K562 (cell line): ENCODE results near the gene AMDHD2. TPM values are rescaled to one million over a fixed set of nuclear protein-coding genes. Genes with fewer than 3 reads are reported as not detected.

Experiments used
- AFF4 ChIP-seq: sonication (generic); formaldehyde crosslinking; IDR thresholded peaks from 2 replicates; pipeline ENCODE4 v1.8.0; 2023; ENCODE audit warnings: mild to moderate bottlenecking, missing genetic modification reagents
- ATF7 ChIP-seq: fragments of 450-650 bp; IDR thresholded peaks from 2 replicates; pipeline ENCODE4 v1.7.1; 2014; ENCODE audit warnings: mild to moderate bottlenecking, moderate library complexity
- CBFA2T3 ChIP-seq: fragments of 450-650 bp; IDR thresholded peaks from 2 replicates; pipeline ENCODE4 v1.6.1; 2017
- DIDO1 ChIP-seq: fragments of 450-650 bp; IDR thresholded peaks from 2 replicates; pipeline ENCODE4 v1.6.1; 2016; ENCODE audit warnings: low read depth, missing biosample characterization, missing genetic modification characterization
- ELF2 ChIP-seq: fragments of 250-450 bp; sonication (Bioruptor Pico); IDR thresholded peaks from 2 replicates; pipeline ENCODE4 v1.5.0; 2021; ENCODE audit warnings: mild to moderate bottlenecking
- FOXA1 ChIP-seq: fragments of 450-650 bp; IDR thresholded peaks from 2 replicates; pipeline ENCODE4 v1.6.1; 2016; ENCODE audit warnings: mild to moderate bottlenecking, borderline replicate concordance
- GABPB2 ChIP-seq: fragments of 250-450 bp; sonication (Bioruptor Pico); conservative IDR thresholded peaks from 2 replicates; pipeline ENCODE4 v1.5.1; 2021; ENCODE audit warnings: mild to moderate bottlenecking
- HLTF ChIP-seq: fragments of 450-650 bp; IDR thresholded peaks from 2 replicates; pipeline ENCODE4 v1.6.1; 2016
- HNRNPH1 ChIP-seq: fragments of 200-400 bp; formaldehyde crosslinking; optimal IDR thresholded peaks from 2 replicates; pipeline ENCODE3; 2017; ENCODE audit warnings: low read depth, mild to moderate bottlenecking, low read length, moderate library complexity
- HOMEZ ChIP-seq: fragments of 250-450 bp; sonication (Bioruptor Pico); IDR thresholded peaks from 2 replicates; pipeline ENCODE4 v1.4.0; 2020; ENCODE audit warnings: mild to moderate bottlenecking, moderate library complexity
- KHSRP ChIP-seq: fragments of 450-650 bp; IDR thresholded peaks from 2 replicates; pipeline ENCODE4 v1.6.1; 2017
- LARP7 ChIP-seq: fragments of 450-650 bp; IDR thresholded peaks from 2 replicates; pipeline ENCODE4 v1.6.1; 2016
- MIER1 ChIP-seq: fragments of 450-650 bp; IDR thresholded peaks from 2 replicates; pipeline ENCODE4 v1.6.1; 2016; ENCODE audit warnings: antibody characterized with exemption, mild to moderate bottlenecking, low read depth
- NCOA4 ChIP-seq: fragments of 450-650 bp; IDR thresholded peaks from 2 replicates; pipeline ENCODE4 v1.6.1; 2018; ENCODE audit warnings: mild to moderate bottlenecking; ENCODE audit not compliant: partially characterized antibody
- NCOA6 ChIP-seq: fragments of 450-650 bp; IDR thresholded peaks from 2 replicates; pipeline ENCODE4 v1.6.1; 2017; ENCODE audit warnings: mild to moderate bottlenecking
- NFIC ChIP-seq: fragments of 450-650 bp; IDR thresholded peaks from 2 replicates; pipeline ENCODE4 v1.6.1; 2017; ENCODE audit warnings: mild to moderate bottlenecking, inconsistent platforms
- PML ChIP-seq: IDR thresholded peaks from 2 replicates; pipeline ENCODE4 v1.6.1; 2012; ENCODE audit warnings: low read length, inconsistent platforms
- RBM39 ChIP-seq: fragments of 200-400 bp; formaldehyde crosslinking; optimal IDR thresholded peaks from 2 replicates; pipeline ENCODE3; 2018; ENCODE audit warnings: low read depth, low read length
- SLC30A9 ChIP-seq: fragments of 250-450 bp; sonication (Bioruptor Pico); IDR thresholded peaks from 2 replicates; pipeline ENCODE4 v1.8.0; 2022; ENCODE audit warnings: mild to moderate bottlenecking, moderate library complexity
- STAT5B ChIP-seq: fragments of 250-450 bp; sonication (Bioruptor Pico); IDR thresholded peaks from 2 replicates; pipeline ENCODE4 v1.8.0; 2021; ENCODE audit warnings: mild to moderate bottlenecking, inconsistent platforms
- ZBTB12 ChIP-seq: fragments of 250-450 bp; sonication (Bioruptor Pico); IDR thresholded peaks from 2 replicates; pipeline ENCODE4 v1.4.0; 2020
- ZFX ChIP-seq: sonication (generic); formaldehyde crosslinking; IDR thresholded peaks from 2 replicates; pipeline ENCODE4 v1.8.0; 2022; ENCODE audit warnings: mild to moderate bottlenecking, missing genetic modification reagents, moderate library complexity
- ZNF143 ChIP-seq: sonication (generic); formaldehyde crosslinking; IDR thresholded peaks from 2 replicates; pipeline ENCODE4 v1.9.0; 2022; ENCODE audit warnings: mild to moderate bottlenecking, missing genetic modification reagents
- ZNF175 ChIP-seq: fragments of 200-800 bp; sonication (Bioruptor generic); IDR thresholded peaks from 2 replicates; pipeline ENCODE4 v1.6.1; 2016; ENCODE audit warnings: low read depth, mild to moderate bottlenecking, missing genetic modification characterization, missing compliant biosample characterization
- ZNF444 ChIP-seq: fragments of 250-450 bp; sonication (Bioruptor Pico); IDR thresholded peaks from 2 replicates; pipeline ENCODE4 v1.4.0; 2020; ENCODE audit warnings: mild to moderate bottlenecking, moderate library complexity
- ZNF717 ChIP-seq: fragments of 250-450 bp; sonication (Bioruptor Pico); IDR thresholded peaks from 2 replicates; pipeline ENCODE4 v1.5.0; 2021
- ZNF764 ChIP-seq: fragments of 250-450 bp; sonication (Bioruptor Pico); IDR thresholded peaks from 2 replicates; pipeline ENCODE4 v1.4.0; 2020; ENCODE audit warnings: low read depth, mild to moderate bottlenecking, moderate library complexity
- polyA plus RNA-seq, 8 experiments: library from polyadenylated mRNA; depleted of rRNA in 4 of 8; stranded (reverse) in 5 of 8; unstranded in 3 of 8; fragments of >200 nt; fragmentation: Nextera tagmentation in 2 of 8; fragmentation: Illumina TruSeq in 1 of 8; extraction: Ambion mirVana in 2 of 8; extraction: Trizol in 1 of 8; gene quantifications; 2 replicates each; pipeline versions ENCODE4 v1.2.1 to v1.2.3, GENCODE V29; 2011 to 2014; ENCODE audit warnings: inconsistent platforms in 1 of 8, missing spikeins in 1 of 8
- total RNA-seq, 7 experiments: library from RNA; depleted of rRNA in 6 of 7; stranded (reverse); fragments of >200 nt in 6 of 7; fragmentation: Illumina TruSeq in 2 of 7; extraction: Trizol in 2 of 7; gene quantifications; 2 replicates each; pipeline versions ENCODE4 v1.2.1 to v1.2.3, GENCODE V29; 2011 to 2021; ENCODE audit warnings: low replicate concordance in 1 of 7

The AMDHD2 gene
- total and polyA plus RNA-seq, 9 of the 15 experiments (the other 6 are each of a cell fraction or from before 2014, with no cell fraction given), result 0.38 to 56.9 (median 18.3) TPM; not detected in 1

- TF ChIP-seq HOMEZ (CRISPR knock-in tag) (no peak), NFIC (0 out of 2 replicates have a peak, but pooled peaks have one; percentile 18), ZNF143 (CRISPR knock-in tag) (no peak), ATF7 (peak; percentile 89), SLC30A9 (CRISPR knock-in tag) (no peak), MIER1 (no peak), ELF2 (CRISPR knock-in tag) (no peak), HNRNPH1 (no peak), KHSRP (no peak), ZNF444 (peak; percentile 96), DIDO1 (tag) (no peak), RBM39 (no peak), PML (no peak), GABPB2 (CRISPR knock-in tag) (no peak), NCOA6 (no peak), CBFA2T3 (no peak), ZNF764 (CRISPR knock-in tag) (no peak), FOXA1 (no peak), AFF4 (CRISPR knock-in tag) (no peak), HLTF (no peak), ZNF717 (CRISPR knock-in tag) (no peak), ZBTB12 (CRISPR knock-in tag) (peak; percentile 52; the same call in 1 of the 2 replicates), ZNF175 (CRISPR knock-in tag) (no peak), LARP7 (no peak), STAT5B (CRISPR knock-in tag) (no peak), NCOA4 (no peak), ZFX (CRISPR knock-in tag) (0 out of 2 replicates have a peak, but pooled peaks have one; percentile 43)
Observed at GRCh38 chr16:2511128-2511800, 8.9 kb upstream of the AMDHD2 start (continued).
